Measurements from ENCODE around the gene PFDN1. TPM values are rescaled to one million over a fixed set of nuclear protein-coding genes. Genes with fewer than 3 reads are reported as not detected.

The PFDN1 gene
- total and polyA plus RNA-seq, 9 of the 15 experiments (the other 6 are each of a cell fraction or from before 2014, with no cell fraction given) = 45.5 to 215 (median 78.0) TPM

GRCh38 chr5:140351609-140352334, 48.9 kb upstream of the PFDN1 start (continued):
- TF ChIP-seq MAFF (IDR thresholded peaks at IDR 0.05; ENCODE audit: low read length) (no peak), ZBTB26 (CRISPR knock-in tag; IDR thresholded peaks at IDR 0.05) (0 out of 2 replicates have a peak, but pooled peaks have one; percentile 48), REST (IDR thresholded peaks at IDR 0.05; ENCODE audit: borderline replicate concordance) (peak; percentile 68; the same call in 1 of the 2 replicates), REST (CRISPR knock-in tag; IDR thresholded peaks at IDR 0.05; ENCODE audit: low read depth) (no peak), NFIC (IDR thresholded peaks at IDR 0.05) (no peak), ZHX1 (conservative IDR thresholded peaks at IDR 0.05; ENCODE audit: low read length) (no peak)

Measured in K562 (cell line).